ENCODE measurements around the gene MAPK7. TPM values are rescaled to one million over a fixed set of nuclear protein-coding genes. Genes with fewer than 3 reads are reported as not detected.

Gene MAPK7
- total and polyA plus RNA-seq, 2 donors (not counting 1 experiment from before 2014, with no cell fraction given): 12.8 to 18.8 TPM

DNA sequence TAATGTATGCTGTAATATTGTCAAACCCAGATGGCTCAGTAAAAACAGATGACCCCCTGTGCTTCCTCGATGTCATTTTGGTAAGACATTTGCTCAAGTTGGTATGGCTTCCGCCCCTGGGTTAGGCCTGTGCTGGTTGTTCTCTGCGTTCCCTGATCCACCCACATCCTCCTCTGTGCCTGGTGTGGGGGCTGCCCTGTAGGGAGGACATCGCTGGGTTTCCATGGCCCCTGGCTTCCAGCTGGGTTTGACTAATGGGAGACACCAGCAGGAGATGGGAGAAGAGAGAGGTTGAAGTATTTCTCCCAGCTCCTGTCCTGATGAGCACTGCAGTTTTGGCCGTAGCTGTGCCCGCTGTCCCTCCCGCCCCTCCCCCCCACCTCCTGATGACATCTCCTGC is 13.1 kb downstream of the MAPK7 start:
- TF ChIP-seq EZH2 (IDR thresholded peaks at IDR 0.05; ENCODE audit: low read length, missing control alignments): no peak
- no peak for TF ChIP-seq CTCF (conservative IDR thresholded peaks at IDR 0.05 in 1 of 2, IDR thresholded peaks at IDR 0.05 in 1 of 2; ENCODE audit: low read depth in 1 of 2, low read length in 2 of 2)
- Histone ChIP-seq H3K27me3 (ENCODE audit: control insufficient read depth, insufficient read depth, low read length) (no peaks in the 10 kb centered on the region), H3K4me2 (ENCODE audit: extremely low read depth, insufficient read depth, low read length) (no peak overlapping the region), H2AFZ (ENCODE audit: low read length) (no peak overlapping the region), H3K4me3 (replicated peaks in 1 of 4; ENCODE audit: control extremely low read depth in 1 of 4, insufficient read depth in 1 of 4, low read depth in 3 of 4, low read length in 4 of 4) (no peak overlapping the region), H3K9me3 (ENCODE audit: control insufficient read depth, insufficient read depth, low read depth, low read length) (no peaks in the 10 kb centered on the region), H3K36me3 (ENCODE audit: control insufficient read depth, insufficient read depth, low read length) (no peaks in the 10 kb centered on the region), H3K9ac (ENCODE audit: insufficient read depth, low read length) (no peak overlapping the region), H3K79me2 (ENCODE audit: control insufficient read depth, insufficient read depth, low read length) (no peaks in the 10 kb centered on the region), H3K4me1 (ENCODE audit: control insufficient read depth, extremely low read depth, insufficient read depth, low read length) (peaks cover 21% of the 10 kb centered on the region), H4K20me1 (ENCODE audit: control insufficient read depth, extremely low read depth, insufficient read depth, low read length) (no peaks in the 10 kb centered on the region), H3K27ac (ENCODE audit: insufficient read depth, low read length) (no peak overlapping the region)
- DNase-seq (ENCODE audit: low read depth in 2 of 2): no peak

- no peaks in the 10 kb centered on the region for H4K20me1 ChIP-seq (ENCODE audit: control insufficient read depth, extremely low read depth, insufficient read depth, low read length)
- H3K9me3 ChIP-seq (ENCODE audit: control insufficient read depth, insufficient read depth, low read depth, low read length): no peaks in the 10 kb centered on the region
- H3K9ac ChIP-seq (ENCODE audit: insufficient read depth, low read length): no peak overlapping the region
- H3K79me2 ChIP-seq (ENCODE audit: control insufficient read depth, insufficient read depth, low read length): no peaks in the 10 kb centered on the region
- no peak overlapping the region for H3K4me2 ChIP-seq (ENCODE audit: extremely low read depth, insufficient read depth, low read length)
- peak in 1 of 2 donors; percentile 31 for DNase-seq (ENCODE audit: low read depth in 2 of 2)
- no peaks in the 10 kb centered on the region for H3K36me3 ChIP-seq (ENCODE audit: control insufficient read depth, insufficient read depth, low read length)
- no peak for TF ChIP-seq EZH2 (IDR thresholded peaks at IDR 0.05; ENCODE audit: low read length, missing control alignments)
- TF ChIP-seq CTCF (conservative IDR thresholded peaks at IDR 0.05 in 1 of 2, IDR thresholded peaks at IDR 0.05 in 1 of 2; ENCODE audit: low read depth in 1 of 2, low read length in 2 of 2): no peak
- H3K27me3 ChIP-seq (ENCODE audit: control insufficient read depth, insufficient read depth, low read length): no peaks in the 10 kb centered on the region
- H2AFZ ChIP-seq (ENCODE audit: low read length): no peak overlapping the region
- H3K4me3 ChIP-seq (replicated peaks in 1 of 4; ENCODE audit: control extremely low read depth in 1 of 4, insufficient read depth in 1 of 4, low read depth in 3 of 4, low read length in 4 of 4): no peak overlapping the region
- H3K4me1 ChIP-seq (ENCODE audit: control insufficient read depth, extremely low read depth, insufficient read depth, low read length): peaks cover 14% of the 10 kb centered on the region
- no peak overlapping the region for H3K27ac ChIP-seq (ENCODE audit: insufficient read depth, low read length)
Measured at GRCh38 chr17:19392303-19392702, 14.0 kb downstream of the MAPK7 start.

- H4K20me1 ChIP-seq (ENCODE audit: control insufficient read depth, extremely low read depth, insufficient read depth, low read length): no peaks in the 10 kb centered on the region
- TF ChIP-seq CTCF (conservative IDR thresholded peaks at IDR 0.05 in 1 of 2, IDR thresholded peaks at IDR 0.05 in 1 of 2; ENCODE audit: low read depth in 1 of 2, low read length in 2 of 2) (no peak), EZH2 (IDR thresholded peaks at IDR 0.05; ENCODE audit: low read length, missing control alignments) (no peak)
- H2AFZ ChIP-seq (ENCODE audit: low read length): no peak overlapping the region
- H3K4me3 ChIP-seq (replicated peaks in 1 of 4; ENCODE audit: control extremely low read depth in 1 of 4, insufficient read depth in 1 of 4, low read depth in 3 of 4, low read length in 4 of 4): no peak overlapping the region
- no peaks in the 10 kb centered on the region for H3K36me3 ChIP-seq (ENCODE audit: control insufficient read depth, insufficient read depth, low read length)
- H3K4me1 ChIP-seq (ENCODE audit: control insufficient read depth, extremely low read depth, insufficient read depth, low read length): peaks cover 6% of the 10 kb centered on the region
- H3K9ac ChIP-seq (ENCODE audit: insufficient read depth, low read length): no peak overlapping the region
- H3K27me3 ChIP-seq (ENCODE audit: control insufficient read depth, insufficient read depth, low read length): no peaks in the 10 kb centered on the region
- DNase-seq (ENCODE audit: low read depth in 2 of 2): no peak
- no peak overlapping the region for H3K4me2 ChIP-seq (ENCODE audit: extremely low read depth, insufficient read depth, low read length)
- no peaks in the 10 kb centered on the region for H3K9me3 ChIP-seq (ENCODE audit: control insufficient read depth, insufficient read depth, low read depth, low read length)
- H3K79me2 ChIP-seq (ENCODE audit: control insufficient read depth, insufficient read depth, low read length): no peaks in the 10 kb centered on the region
- H3K27ac ChIP-seq (ENCODE audit: insufficient read depth, low read length): no peak overlapping the region
Measured at GRCh38 chr17:19397556-19398041, 19.3 kb downstream of the MAPK7 start.

Data from fibroblast of lung (primary cell).